GM23248 (cell line): ENCODE results near the gene VPS72.

Experiments
- EZH2 ChIP-seq: fragments of 200-600 bp; sonication (generic); IDR thresholded peaks from 2 replicates; pipeline ENCODE4 v1.6.1; 2018; ENCODE audit warnings: antibody characterized with exemption, mild to moderate bottlenecking; ENCODE audit not compliant: insufficient read depth, poor library complexity, severe bottlenecking
- EZH2phosphoT487 ChIP-seq: fragments of 200-600 bp; sonication (generic); IDR thresholded peaks from 2 replicates; pipeline ENCODE4 v1.6.1; 2018; ENCODE audit warnings: antibody characterized with exemption, moderate library complexity, mild to moderate bottlenecking, low read depth; ENCODE audit not compliant: insufficient read depth

DNA sequence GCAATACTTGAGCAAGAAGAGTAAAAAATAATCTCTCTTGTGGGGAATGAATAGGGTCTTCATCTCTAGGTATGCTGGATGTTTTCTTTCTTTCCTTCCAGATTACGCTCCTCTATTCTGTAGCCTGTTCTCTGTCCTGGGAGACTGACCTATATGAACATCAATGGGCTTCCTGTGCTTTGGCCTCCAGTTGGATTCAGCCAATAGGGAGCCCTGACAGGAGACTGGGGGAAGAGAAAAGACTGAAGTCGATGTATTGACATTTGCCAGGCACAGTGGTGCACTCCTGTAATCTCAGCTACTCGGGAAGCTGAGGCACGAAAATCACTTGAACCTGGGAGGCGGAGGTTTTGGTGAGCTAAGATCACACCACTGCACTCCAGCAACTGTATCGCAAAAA lies 61.2 kb downstream of the VPS72 start:
- TF ChIP-seq EZH2 (no peak), EZH2phosphoT487 (no peak)
